ENCODE data around the gene MRPL47. TPM values are rescaled to one million over a fixed set of nuclear protein-coding genes. Genes with fewer than 3 reads are reported as not detected.

MRPL47 gene
- total RNA-seq, 1 experiment from 2014 or later: 56.1 TPM

GRCh38 chr3:179544981-179545645, 59.3 kb downstream of the MRPL47 start:
- Histone ChIP-seq H3K4me2 (no peak overlapping the region), H3K4me1 (replicated peaks; ENCODE audit: insufficient read depth) (peaks cover 12% of the 10 kb centered on the region), H3K9me2 (ENCODE audit: insufficient read depth) (0 out of 2 replicates have a peak, but pooled peaks cover 2% of the 10 kb centered on the region), H3K36me3 (ENCODE audit: low read depth) (no peaks in the 10 kb centered on the region), H3K9me3 (ENCODE audit: insufficient read depth, low read depth) (no peaks in the 10 kb centered on the region), H3K27me3 (ENCODE audit: insufficient read depth, low read depth) (no peaks in the 10 kb centered on the region), H3F3A (ENCODE audit: insufficient read depth, low read depth) (no peaks in the 10 kb centered on the region), H3K79me2 (ENCODE audit: low read depth) (no peaks in the 10 kb centered on the region), H4K20me1 (ENCODE audit: insufficient read depth) (no peaks in the 10 kb centered on the region), H2AFZ (peak overlapping the region; percentile 39; the same call in 1 of the 2 replicates), H3K4me3 (no peak overlapping the region), H3K27ac (no peak overlapping the region)
- ChIA-PET POLR2A (ENCODE audit: unreplicated experiment) (interaction anchor here (0.7 kb wide), 1 partner anchor 12 kb away, joined by 8 read pairs; no protein-coding TSS in a partner anchor), CTCF (interaction anchor here (0.5 kb wide), 1 partner anchor 199 kb away, joined by 4 read pairs; no protein-coding TSS in a partner anchor)
- no peak for TF ChIP-seq CTCF (conservative IDR thresholded peaks at IDR 0.05)
- no peak for TF ChIP-seq EZH2 (IDR thresholded peaks at IDR 0.05; ENCODE audit: low read depth)
- intact Hi-C loops (cut with micrococcal nuclease; ENCODE audit: unreplicated experiment): no loop called here
- no TSS peak for BruUV-seq (replicated peaks)
- DNase-seq: no peak

- ChIA-PET POLR2A (ENCODE audit: unreplicated experiment) (no interaction called here), CTCF (no interaction called here)
- intact Hi-C loops (cut with micrococcal nuclease; ENCODE audit: unreplicated experiment): no loop called here
- Histone ChIP-seq H3K4me3 (no peak overlapping the region), H3K4me2 (no peak overlapping the region), H3K4me1 (replicated peaks; ENCODE audit: insufficient read depth) (peaks cover 12% of the 10 kb centered on the region), H3K79me2 (ENCODE audit: low read depth) (no peaks in the 10 kb centered on the region), H3K9me3 (ENCODE audit: insufficient read depth, low read depth) (no peaks in the 10 kb centered on the region), H3K27ac (no peak overlapping the region), H2AFZ (no peak overlapping the region), H3K27me3 (ENCODE audit: insufficient read depth, low read depth) (no peaks in the 10 kb centered on the region), H4K20me1 (ENCODE audit: insufficient read depth) (no peaks in the 10 kb centered on the region), H3K9me2 (ENCODE audit: insufficient read depth) (no peaks in the 10 kb centered on the region), H3F3A (ENCODE audit: insufficient read depth, low read depth) (no peaks in the 10 kb centered on the region), H3K36me3 (ENCODE audit: low read depth) (no peaks in the 10 kb centered on the region)
- BruUV-seq (replicated peaks): no TSS peak
- TF ChIP-seq EZH2 (IDR thresholded peaks at IDR 0.05; ENCODE audit: low read depth) (no peak), CTCF (conservative IDR thresholded peaks at IDR 0.05) (no peak)
- no peak for DNase-seq
Measured at GRCh38 chr3:179542375-179542774, 62.1 kb downstream of the MRPL47 start.

GRCh38 chr3:179541596-179541995, 62.8 kb downstream of the MRPL47 start:
- no peak for DNase-seq
- Histone ChIP-seq H2AFZ (no peak overlapping the region), H3F3A (ENCODE audit: insufficient read depth, low read depth) (no peaks in the 10 kb centered on the region), H3K9me2 (ENCODE audit: insufficient read depth) (no peaks in the 10 kb centered on the region), H3K27ac (no peak overlapping the region), H3K9me3 (ENCODE audit: insufficient read depth, low read depth) (no peaks in the 10 kb centered on the region), H3K4me2 (no peak overlapping the region), H3K27me3 (ENCODE audit: insufficient read depth, low read depth) (no peaks in the 10 kb centered on the region), H3K36me3 (ENCODE audit: low read depth) (no peaks in the 10 kb centered on the region), H4K20me1 (ENCODE audit: insufficient read depth) (no peaks in the 10 kb centered on the region), H3K79me2 (ENCODE audit: low read depth) (no peaks in the 10 kb centered on the region), H3K4me3 (no peak overlapping the region), H3K4me1 (replicated peaks; ENCODE audit: insufficient read depth) (peaks cover 5% of the 10 kb centered on the region; the same call in 1 of the 2 replicates)
- no peak for TF ChIP-seq EZH2 (IDR thresholded peaks at IDR 0.05; ENCODE audit: low read depth)
- TF ChIP-seq CTCF (conservative IDR thresholded peaks at IDR 0.05): no peak
- intact Hi-C loops (cut with micrococcal nuclease; ENCODE audit: unreplicated experiment): no loop called here
- ChIA-PET CTCF (no interaction called here), POLR2A (ENCODE audit: unreplicated experiment) (no interaction called here)
- BruUV-seq (replicated peaks): no TSS peak
